Neural progenitor cell (in vitro differentiated cells): ENCODE measurements around the gene ADAMTS3.

Source experiments
- CTCF ChIP-seq: fragments of 200-600 bp; sonication (generic); IDR thresholded peaks from 2 replicates; pipeline ENCODE4 v1.5.1; 2017; ENCODE audit warnings: antibody characterized with exemption, mild to moderate bottlenecking
- EZH2 ChIP-seq: fragments of 200-600 bp; sonication (generic); IDR thresholded peaks from 2 replicates; pipeline ENCODE4 v1.6.1; 2017; ENCODE audit warnings: antibody characterized with exemption, mild to moderate bottlenecking, moderate library complexity
- EZH2phosphoT487 ChIP-seq: fragments of 200-600 bp; sonication (generic); IDR thresholded peaks from 2 replicates; pipeline ENCODE4 v1.6.1; 2017; ENCODE audit warnings: antibody characterized with exemption

DNA sequence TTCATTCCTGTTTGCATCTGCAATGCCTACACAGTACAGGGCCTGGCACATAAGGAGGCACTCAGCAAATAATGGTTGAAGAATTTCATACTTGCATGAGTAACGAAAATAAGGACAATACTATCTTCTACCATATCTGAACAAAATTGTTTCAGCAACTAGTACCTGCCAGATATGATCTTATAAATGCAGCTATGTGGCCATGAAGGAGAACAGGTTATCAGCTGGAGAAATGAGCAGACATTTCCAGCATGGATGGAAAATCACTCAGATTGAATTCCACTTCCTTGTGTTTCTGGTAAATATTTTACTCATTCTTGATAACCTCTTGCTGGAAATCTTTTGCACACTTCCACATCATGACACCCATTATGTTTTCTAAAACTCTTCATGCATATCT lies 204.0 kb downstream of the ADAMTS3 start:
- TF ChIP-seq EZH2 = no peak
- TF ChIP-seq CTCF = no peak
- no peak for TF ChIP-seq EZH2phosphoT487
